Skeletal muscle cell (primary cell): ENCODE data around the gene JMJD8.

ENCODE experiments used
- DNase-seq: peaks from one replicate; pipeline ENCODE4 v3.0.0-alpha.2; 2010; ENCODE audit warnings: low read depth
- H3K4me3 ChIP-seq: 2 replicates; pipeline ENCODE4 v1.5.1; 2011; ENCODE audit warnings: low read depth, mild to moderate bottlenecking, control low read depth, low read length, moderate library complexity

JMJD8 gene

DNA sequence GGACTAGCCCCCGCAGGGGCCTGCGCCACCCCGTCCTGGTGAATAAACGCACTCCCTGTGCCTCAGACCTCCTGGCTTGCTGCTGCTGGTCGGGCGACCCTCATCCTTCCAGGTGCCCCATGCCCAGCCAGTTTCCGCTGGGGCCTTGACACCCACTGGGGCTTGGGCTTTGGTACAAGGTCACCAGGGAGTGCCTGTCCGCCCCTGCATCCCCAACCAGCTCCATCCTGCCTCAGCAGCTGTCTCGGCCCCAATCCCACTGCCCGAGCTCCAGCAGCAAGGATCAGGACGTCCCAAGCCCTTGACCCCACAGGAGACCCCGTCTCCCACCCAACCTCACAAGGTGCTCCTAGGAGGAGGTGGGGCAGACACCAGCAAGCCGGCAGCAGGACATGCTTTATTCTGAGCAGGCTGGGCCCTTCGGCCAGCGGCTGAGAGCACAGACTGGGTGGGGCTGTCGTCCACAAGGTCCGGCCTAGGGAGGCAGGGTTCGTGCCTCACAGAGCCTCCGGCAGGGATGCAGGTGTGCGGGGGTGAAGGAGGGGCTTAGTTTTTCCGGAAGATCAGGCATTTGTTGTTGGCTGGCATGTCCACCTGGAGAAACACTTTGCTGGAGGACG, 50.0 kb downstream of the JMJD8 start:
- H3K4me3 ChIP-seq = no peak overlapping the region
- DNase-seq = no peak

GRCh38 chr16:633336-634050, 50.6 kb downstream of the JMJD8 start:
- DNase-seq = no peak
- no peak overlapping the region for H3K4me3 ChIP-seq

- no peak for DNase-seq
- no peak overlapping the region for H3K4me3 ChIP-seq
These were observed 51.4 kb downstream of the JMJD8 start for GRCh38 chr16:632486-633335.

DNA sequence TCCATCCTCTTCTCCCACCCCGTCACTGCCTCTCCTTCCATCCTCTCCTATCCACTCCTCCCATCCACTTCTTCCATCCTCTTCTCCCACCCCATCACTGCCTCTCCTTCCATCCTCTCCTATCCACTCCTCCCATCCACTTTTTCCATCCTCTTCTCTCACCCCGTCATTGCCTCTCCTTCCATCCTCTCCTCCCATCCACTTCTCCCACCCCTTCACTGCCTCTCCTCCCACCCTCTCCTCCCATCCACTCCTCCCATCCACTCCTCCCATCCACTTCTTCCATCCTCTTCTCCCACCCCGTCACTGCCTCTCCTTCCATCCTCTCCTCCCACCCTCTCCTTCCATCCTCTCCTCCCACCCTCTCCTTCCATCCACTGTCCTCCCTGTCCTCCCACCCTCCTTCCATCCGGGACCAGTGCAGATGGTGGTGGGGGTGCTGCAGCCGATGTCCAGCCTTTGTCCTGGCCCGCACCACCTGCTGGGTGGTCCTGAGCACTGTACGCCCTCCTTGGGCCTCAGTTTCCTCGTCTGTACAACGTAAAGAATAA, 52.3 kb downstream of the JMJD8 start:
- H3K4me3 ChIP-seq = no peak overlapping the region
- no peak for DNase-seq
